Motor neuron (in vitro differentiated cells): ENCODE measurements around the gene TCHH. TPM values are rescaled to one million over a fixed set of nuclear protein-coding genes. Genes with fewer than 3 reads are reported as not detected.

Experiments
- ATAC-seq, 8 experiments: fragments of 200-7000 bp; cut with Tn5 transposase; replicated peaks in 6 of 8; 2 replicates each; pipeline ENCODE4 v1.8.0; 2021; ENCODE audit warnings: mild to moderate bottlenecking in 8 of 8, moderate library complexity in 8 of 8
- H3K27ac ChIP-seq, 2 donors: fragments of 250-450 bp; sonication (Bioruptor Pico); 2 replicates each; pipeline ENCODE4 v1.9.0; 2021; ENCODE audit warnings: antibody characterized with exemption in 2 of 2, mild to moderate bottlenecking in 2 of 2, moderate library complexity in 1 of 2
- H3K4me1 ChIP-seq, 2 donors: fragments of 250-450 bp; sonication (Bioruptor Pico); replicated peaks in 1 of 2; 2 replicates each; pipeline ENCODE4 v1.6.1; 2021; ENCODE audit warnings: antibody characterized with exemption in 2 of 2, mild to moderate bottlenecking in 2 of 2, moderate library complexity in 1 of 2
- H3K4me3 ChIP-seq, 5 donors: fragments of 250-450 bp; sonication (Bioruptor Pico); 2 replicates each; pipeline ENCODE4 v1.9.0; 2021; ENCODE audit warnings: antibody characterized with exemption in 5 of 5, mild to moderate bottlenecking in 5 of 5, moderate library complexity in 4 of 5
- WGBS, 10 experiments: fragments of 450-650 bp; shearing (Covaris generic); methylation state at CpG; one replicate each; pipeline ENCODE4 v1.0.0; 2022; 5-methylcytosine and 5-hydroxymethylcytosine counted together
- in situ Hi-C, 9 experiments: fragments of 400-800 bp; cut with MboI; loops; one replicate each; pipeline ENCODE4 v1.15.0; 2021; ENCODE audit warnings: low sequenced_read_pairs in 9 of 9, low pct_unique_long_range_greater_than_20kb in 2 of 9; ENCODE audit not compliant: unreplicated experiment in 9 of 9
- total RNA-seq, 8 experiments: library from RNA; unstranded; fragments of 300-600 nt; gene quantifications; 2 replicates each; pipeline versions ENCODE4 v1.2.3 to v1.2.4, GENCODE V29; 2022

TCHH gene
- total RNA-seq, 8 experiments from 2014 or later = 0.07 to 2.9 (median 0.31) TPM

GRCh38 chr1:152143150-152143887, 28.1 kb upstream of the TCHH start:
- 0 to 65% (median 29%) methylated on average over 2 of the region's 2 CpGs; no CpG with 5 or more reads in 1 of the 10 experiments for WGBS, 10 experiments
- peak in 3 of 8 experiments; percentile 71 to 89 (median 89) for ATAC-seq
- Histone ChIP-seq H3K4me3 (no peak overlapping the region), H3K27ac (no peak overlapping the region), H3K4me1 (no peaks in the 10 kb centered on the region)
- in situ Hi-C loops = loop anchor here in 1 of 9 experiments (5.0 kb wide), 1 partner anchor 39 kb away; no protein-coding TSS in a partner anchor

- peak in 4 of 8 experiments; percentile 28 to 86 (median 57) for ATAC-seq
- in situ Hi-C loops = loop anchor here in 1 of 9 experiments (5.0 kb wide), 1 partner anchor 40 kb away; no protein-coding TSS in a partner anchor
- H3K4me1 ChIP-seq = no peaks in the 10 kb centered on the region
- WGBS, 10 experiments = 0% methylated on average over 1 of the region's 1 CpG; no CpG with 5 or more reads in 4 of the 10 experiments
- no peak overlapping the region for H3K4me3 ChIP-seq
- no peak overlapping the region for H3K27ac ChIP-seq
These were observed 26.8 kb upstream of the TCHH start for GRCh38 chr1:152141971-152142584.

- peak in 2 of 8 experiments; percentile 59 to 85 for ATAC-seq
- Histone ChIP-seq H3K27ac (no peak overlapping the region), H3K4me1 (no peaks in the 10 kb centered on the region), H3K4me3 (no peak overlapping the region)
- in situ Hi-C loops = no loop called here
These were observed 22.0 kb upstream of the TCHH start for GRCh38 chr1:152137215-152137614.

GRCh38 chr1:152130186-152130585, 14.9 kb upstream of the TCHH start:
- no peak for ATAC-seq
- Histone ChIP-seq H3K4me1 (no peaks in the 10 kb centered on the region), H3K4me3 (no peak overlapping the region), H3K27ac (no peak overlapping the region)
- in situ Hi-C loops = no loop called here

GRCh38 chr1:152127673-152128072, 12.4 kb upstream of the TCHH start:
- Histone ChIP-seq H3K4me1 (no peaks in the 10 kb centered on the region), H3K4me3 (no peak overlapping the region), H3K27ac (no peak overlapping the region)
- peak in 2 of 8 experiments; percentile 99 for ATAC-seq
- in situ Hi-C loops = no loop called here

- no peak overlapping the region for H3K27ac ChIP-seq
- in situ Hi-C loops = no loop called here
- no peak for ATAC-seq
- H3K4me1 ChIP-seq = no peaks in the 10 kb centered on the region
- whole genome bisulfite sequencing, 10 experiments = 26 to 91% (median 50%) methylated on average over 3 to 6 of the region's 6 CpGs; no CpG with 5 or more reads in 2 of the 10 experiments
- H3K4me3 ChIP-seq = no peak overlapping the region
These were observed 10.7 kb upstream of the TCHH start for GRCh38 chr1:152125834-152126443.

GRCh38 chr1:152118915-152119314, 3.7 kb upstream of the TCHH start:
- Histone ChIP-seq H3K4me1 (no peaks in the 10 kb centered on the region), H3K27ac (no peak overlapping the region), H3K4me3 (no peak overlapping the region)
- 43 to 100% (median 71%) methylated on average over 1 of the region's 1 CpG; no CpG with 5 or more reads in 4 of the 10 experiments for WGBS, 10 experiments
- ATAC-seq = no peak
- in situ Hi-C loops = no loop called here

- peak in 2 of 8 experiments; percentile 6 to 8 for ATAC-seq
These were observed 2.3 kb downstream of the TCHH start for GRCh38 chr1:152112885-152113432.

GRCh38 chr1:152112101-152112884, 3.0 kb downstream of the TCHH start:
- ATAC-seq = peak in 2 of 8 experiments; percentile 3 to 8
- Histone ChIP-seq H3K27ac (no peak overlapping the region), H3K4me1 (peaks cover 5 to 9% of the 10 kb centered on the region in 2 donors), H3K4me3 (peak overlapping the region; percentile 26 to 45 (median 32))
- 0 to 40% (median 4%) methylated on average over 11 to 47 of the region's 53 CpGs for WGBS, 10 experiments
- in situ Hi-C loops = no loop called here

More at GRCh38 chr1:152112885-152113432, 2.3 kb downstream of the TCHH start:
- in situ Hi-C loops = no loop called here
- Histone ChIP-seq H3K4me3 (peak overlapping the region in 4 of 5 donors; percentile 26 to 45 (median 33)), H3K4me1 (peaks cover 5 to 9% of the 10 kb centered on the region in 2 donors), H3K27ac (no peak overlapping the region)
- WGBS, 10 experiments = 9 to 56% (median 26%) methylated on average over 4 to 13 of the region's 13 CpGs

- Histone ChIP-seq H3K27ac (peak overlapping the region in 1 of 2 donors; percentile 29), H3K4me1 (peaks cover 5 to 9% of the 10 kb centered on the region in 2 donors), H3K4me3 (peak overlapping the region; percentile 26 to 45 (median 35))
- 0 to 2% (median 0%) methylated on average over 2 to 32 of the region's 44 CpGs; no CpG with 5 or more reads in 6 of the 10 experiments for WGBS, 10 experiments
- in situ Hi-C loops = no loop called here
- ATAC-seq = peak; percentile 3 to 78 (median 52)
These were observed 3.7 kb downstream of the TCHH start for GRCh38 chr1:152111515-152111968.

GRCh38 chr1:152110860-152111514, 4.3 kb downstream of the TCHH start:
- in situ Hi-C loops = no loop called here
- H3K27ac ChIP-seq = peak overlapping the region in 1 of 2 donors; percentile 29
- H3K4me1 ChIP-seq = peaks cover 5 to 9% of the 10 kb centered on the region in 2 donors
- peak; percentile 10 to 67 (median 45) for ATAC-seq
- whole genome bisulfite sequencing, 10 experiments = 0 to 38% (median 3%) methylated on average over 3 to 53 of the region's 60 CpGs
- H3K4me3 ChIP-seq = peak overlapping the region; percentile 26 to 45 (median 35)

GRCh38 chr1:152110365-152110859, 4.8 kb downstream of the TCHH start:
- WGBS, 10 experiments = 0 to 33% (median 4%) methylated on average over 1 to 22 of the region's 31 CpGs
- in situ Hi-C loops = no loop called here
- H3K4me3 ChIP-seq = peak overlapping the region; percentile 26 to 45 (median 35)
- peak in 6 of 8 experiments; percentile 10 to 58 (median 28) for ATAC-seq
- H3K4me1 ChIP-seq = peaks cover 5 to 9% of the 10 kb centered on the region in 2 donors
- H3K27ac ChIP-seq = no peak overlapping the region
